Measurements from ENCODE around the gene TAS2R38.

The TAS2R38 gene

DNA sequence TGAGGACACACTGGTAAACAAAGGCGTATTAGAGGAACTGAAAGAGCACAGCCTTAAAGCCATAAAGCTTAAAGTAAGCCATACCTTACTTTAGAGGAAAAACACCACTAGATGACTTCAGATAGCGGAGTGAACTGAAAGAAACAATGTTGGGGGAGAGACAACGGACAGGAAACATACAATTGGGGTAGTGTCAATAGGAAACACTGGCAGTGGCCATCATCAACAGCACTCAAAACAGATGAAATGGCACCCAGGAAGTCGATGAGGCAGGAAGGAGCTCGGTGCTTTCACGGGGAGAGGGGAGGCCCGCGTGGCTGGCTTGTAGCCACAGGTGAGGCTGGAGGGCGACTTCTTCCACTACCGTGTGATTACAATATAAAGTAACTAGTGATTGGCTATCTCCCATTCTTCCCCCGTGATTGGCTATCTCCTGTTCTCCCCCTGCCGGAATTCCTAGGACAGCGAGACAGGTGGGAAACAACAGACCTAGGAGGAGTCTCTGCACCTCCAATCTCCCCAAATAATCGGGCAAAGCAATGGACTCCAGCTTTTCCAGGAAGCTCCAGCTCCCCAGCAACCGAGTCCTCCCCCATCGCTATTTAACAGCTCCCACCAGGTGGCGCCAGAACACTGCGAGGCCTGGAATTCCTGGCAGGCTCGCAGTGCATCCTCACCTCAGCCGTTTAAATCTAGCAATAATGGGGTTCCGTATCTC is 2.4 kb upstream of the TAS2R38 start:
- DNase-seq, result no peak

DNA sequence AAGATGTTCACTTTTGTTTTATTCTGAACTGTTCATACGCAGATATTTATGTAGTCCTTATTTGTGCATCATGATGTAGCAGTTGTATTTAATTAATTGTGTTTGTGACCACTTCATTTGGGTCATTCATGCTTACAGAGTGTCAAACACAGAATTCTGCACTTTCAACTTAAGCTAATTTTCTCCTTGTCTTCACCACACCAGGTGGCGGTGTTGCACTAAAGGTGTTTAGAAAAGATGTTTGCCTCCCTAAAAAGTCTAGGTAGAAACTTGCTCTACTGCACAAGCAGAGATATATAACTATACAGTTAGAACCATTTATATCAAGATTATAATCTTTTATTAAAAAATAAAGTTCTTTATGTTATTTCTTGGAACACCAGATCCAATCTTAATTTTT is 1.3 kb upstream of the TAS2R38 start:
- no peak for DNase-seq

DNA sequence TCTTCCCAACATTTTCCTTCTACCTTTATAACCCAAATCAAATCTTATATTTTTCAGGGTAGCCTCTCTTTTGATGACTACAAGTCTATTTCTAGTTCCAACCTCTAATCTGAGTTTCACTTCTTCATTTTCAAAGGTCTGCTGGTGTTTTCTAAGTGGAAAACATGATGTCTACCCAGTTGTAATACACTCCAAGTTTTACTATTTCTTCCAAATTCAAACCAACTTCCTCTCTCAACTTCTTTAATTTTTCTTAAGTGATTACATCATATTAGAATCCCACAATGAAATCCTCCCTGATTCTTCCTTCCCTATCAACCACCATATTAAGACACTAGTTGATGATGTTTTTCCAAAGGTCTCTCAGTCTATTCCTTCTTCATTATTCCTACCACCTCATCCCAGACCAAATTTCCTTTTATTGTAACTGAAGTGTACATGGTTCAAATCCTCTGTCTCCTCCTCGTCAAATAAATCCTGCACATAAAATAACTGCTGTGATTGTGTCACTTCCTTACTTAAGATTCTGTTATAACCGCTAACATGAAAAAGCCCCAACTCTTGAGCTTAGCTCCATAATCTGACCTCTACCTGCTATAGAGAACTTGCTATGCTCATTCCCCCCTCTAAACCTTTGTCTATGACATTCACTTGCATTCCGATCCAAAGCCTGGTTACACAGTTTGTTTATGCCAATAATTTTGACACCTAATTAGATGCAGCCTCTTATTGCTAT is 12.7 kb downstream of the TAS2R38 start:
- DNase-seq, result no peak

DNA sequence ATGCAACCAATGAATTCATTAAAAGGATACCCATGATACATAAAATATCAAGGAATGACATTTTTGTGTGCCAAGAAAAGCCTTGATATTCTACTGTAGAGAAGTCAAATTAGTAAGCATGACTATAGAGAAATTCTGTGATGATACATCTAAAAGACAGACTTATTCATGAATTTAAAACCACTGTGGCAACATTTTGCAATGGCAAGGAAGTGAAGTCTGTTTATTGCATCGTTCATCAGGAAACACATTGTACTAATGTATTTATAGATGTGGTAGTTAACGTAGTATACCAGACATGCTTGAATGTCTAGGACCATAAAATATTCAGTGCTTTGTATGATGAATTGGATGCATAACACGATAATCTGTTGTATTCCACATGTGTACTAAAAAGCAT is 17.5 kb downstream of the TAS2R38 start:
- DNase-seq, result no peak

DNA sequence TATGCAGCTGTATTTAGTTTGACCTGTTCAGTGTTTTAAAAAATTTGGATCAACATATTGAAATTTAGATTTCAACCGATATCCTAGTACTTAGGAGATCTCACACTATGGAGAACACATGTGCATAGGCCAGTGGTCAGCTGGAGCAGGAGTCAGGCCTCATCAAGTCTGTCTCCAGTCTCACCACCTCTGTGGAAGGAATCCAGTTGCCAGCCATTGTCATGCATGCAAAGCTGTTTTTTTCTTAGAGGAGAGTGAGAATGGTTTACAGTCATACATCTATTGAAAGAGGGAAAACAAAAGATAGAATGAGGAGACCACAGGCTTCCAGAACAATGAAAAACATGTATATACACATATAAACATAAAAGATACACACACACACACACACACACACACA is 19.2 kb downstream of the TAS2R38 start:
- no peak for DNase-seq

DNA sequence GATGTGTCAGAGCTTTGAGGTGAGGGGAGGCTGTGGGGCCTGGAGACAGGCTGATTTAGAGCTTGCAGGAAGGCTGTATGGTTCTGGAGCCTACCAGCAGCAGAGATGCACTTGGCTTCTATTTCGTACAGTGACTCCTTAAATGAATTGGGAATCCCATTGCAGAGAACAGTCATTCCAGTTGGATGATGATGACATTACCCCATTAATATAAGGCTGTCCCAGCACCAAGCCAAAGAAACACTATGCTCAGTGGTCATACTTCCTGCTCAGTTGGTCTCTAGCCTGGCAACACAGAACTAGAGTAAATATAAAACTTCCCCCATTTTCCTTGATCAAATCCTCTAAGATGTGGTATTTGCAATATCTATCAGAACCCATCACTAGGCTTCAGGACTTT is 21.1 kb downstream of the TAS2R38 start:
- no peak for DNase-seq

DNA sequence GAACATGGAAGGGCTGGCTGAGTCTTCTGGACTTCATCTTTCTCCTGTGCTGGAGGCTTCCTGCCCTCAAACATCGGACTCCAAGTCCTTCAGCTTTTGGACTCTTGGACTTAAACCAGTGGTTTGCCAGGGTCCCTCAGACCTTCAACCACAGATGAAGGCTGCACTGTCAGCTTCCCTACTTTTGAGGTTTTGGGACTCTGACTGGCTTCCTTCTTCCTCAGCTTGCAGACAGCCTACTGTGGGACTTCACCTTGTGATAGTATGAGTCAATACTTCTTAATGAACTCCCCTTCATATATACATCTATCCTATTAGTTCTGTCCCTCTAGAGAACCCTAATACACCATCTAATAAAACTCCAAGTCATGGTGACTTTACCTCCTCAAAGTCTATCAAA is 22.8 kb downstream of the TAS2R38 start:
- DNase-seq, result no peak

DNA sequence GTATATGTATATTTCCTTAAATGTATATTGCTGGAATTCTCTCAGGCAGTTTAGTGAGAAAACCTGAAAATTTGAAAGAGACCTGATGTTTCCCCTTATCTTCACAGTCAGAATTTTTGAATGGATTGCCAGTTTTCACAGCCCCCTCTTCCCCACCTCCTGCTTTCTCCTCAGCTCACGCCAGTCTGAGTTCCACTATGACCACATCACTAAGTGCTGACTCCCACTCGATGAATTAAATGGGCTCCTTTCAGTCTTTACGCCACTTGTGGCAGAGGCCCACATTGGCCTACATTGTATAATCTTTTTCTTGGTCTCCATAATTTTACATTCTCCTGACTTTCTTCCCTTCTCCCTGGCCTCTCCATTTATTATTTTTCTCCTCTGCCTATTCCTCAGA is 23.7 kb downstream of the TAS2R38 start:
- no peak for DNase-seq

DNA sequence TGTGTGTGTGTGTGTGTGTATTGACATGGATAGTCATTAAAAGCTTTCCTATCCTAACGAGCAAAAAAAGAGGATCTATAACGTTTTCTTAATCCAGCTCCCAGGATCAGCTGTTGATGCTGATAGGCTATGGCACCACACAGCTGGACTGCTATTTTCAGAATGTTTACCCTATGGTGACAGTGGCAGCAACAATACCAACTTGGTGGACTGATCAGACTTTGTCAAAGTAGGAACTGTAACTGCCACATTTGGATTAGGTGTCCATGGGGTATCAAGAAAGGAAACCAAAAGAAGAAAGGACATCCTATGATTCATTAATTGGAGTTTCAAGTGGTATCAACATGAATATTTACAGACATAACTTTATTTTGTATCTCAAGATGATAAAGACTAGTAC is 24.1 kb downstream of the TAS2R38 start:
- DNase-seq, result no peak

DNA sequence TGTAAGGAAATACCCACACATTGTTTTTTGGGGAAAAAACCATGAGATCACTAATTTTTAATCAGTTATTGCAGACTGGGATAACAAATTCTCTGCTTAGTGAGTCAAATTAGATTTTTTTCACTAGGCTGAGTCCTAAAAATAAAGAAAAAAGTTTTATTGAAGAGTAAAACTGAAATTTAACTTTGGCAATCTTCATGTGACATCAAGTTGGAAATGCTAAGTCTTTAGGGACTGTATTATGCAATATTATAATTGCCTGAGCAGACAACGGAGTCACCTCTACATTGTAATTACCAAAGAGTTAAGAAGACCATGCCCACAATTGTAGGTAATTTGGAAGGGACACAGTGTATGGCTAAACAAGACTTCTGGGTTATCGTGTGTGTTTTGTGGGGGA is 24.6 kb downstream of the TAS2R38 start:
- no peak for DNase-seq

DNA sequence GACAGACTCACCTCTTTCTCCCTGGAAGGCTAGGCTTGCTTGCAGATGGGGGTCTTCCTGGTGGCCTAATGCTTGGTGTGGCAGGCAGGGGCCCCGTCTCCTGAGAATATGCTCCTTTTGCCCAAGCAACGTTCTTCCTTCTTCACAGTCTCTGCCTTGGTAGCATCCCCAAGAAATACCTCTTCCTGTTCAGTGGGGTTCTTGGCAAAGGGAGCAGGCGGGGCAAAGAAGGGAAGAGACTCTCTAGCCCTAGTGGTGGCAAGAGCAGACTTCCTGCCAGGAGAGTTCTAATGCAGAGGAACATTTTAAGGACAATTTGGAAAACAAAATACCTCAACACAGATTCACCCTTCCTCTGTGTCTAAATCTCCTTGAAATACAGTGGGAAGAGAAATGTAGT is 26.8 kb downstream of the TAS2R38 start, which contains the start of gene CLEC5A:
CLEC5A (minus strand) TSS at position 179 of the 400 bp plus-strand sequence. CDS start 682 bp downstream, outside the sequence.
- DNase-seq, result no peak

DNA sequence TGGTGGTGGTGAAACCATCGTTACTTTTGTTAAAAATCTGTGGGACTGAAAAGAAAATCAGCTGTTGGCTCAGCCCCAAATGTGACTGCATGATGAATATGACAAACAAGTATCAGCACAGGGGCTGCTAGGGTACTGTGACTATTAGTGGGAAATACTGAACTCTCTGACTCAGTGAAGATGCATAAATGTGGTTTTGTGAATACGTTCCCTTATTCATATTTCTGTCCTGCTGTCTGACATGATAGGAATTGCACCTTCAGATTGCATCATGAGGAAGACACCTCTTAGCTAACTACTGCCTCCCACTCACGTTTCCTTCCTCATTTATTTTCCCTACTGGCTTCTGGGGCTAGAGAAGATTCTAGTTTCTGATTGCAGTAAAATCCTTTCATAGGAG is 28.2 kb downstream of the TAS2R38 start:
- no peak for DNase-seq

DNA sequence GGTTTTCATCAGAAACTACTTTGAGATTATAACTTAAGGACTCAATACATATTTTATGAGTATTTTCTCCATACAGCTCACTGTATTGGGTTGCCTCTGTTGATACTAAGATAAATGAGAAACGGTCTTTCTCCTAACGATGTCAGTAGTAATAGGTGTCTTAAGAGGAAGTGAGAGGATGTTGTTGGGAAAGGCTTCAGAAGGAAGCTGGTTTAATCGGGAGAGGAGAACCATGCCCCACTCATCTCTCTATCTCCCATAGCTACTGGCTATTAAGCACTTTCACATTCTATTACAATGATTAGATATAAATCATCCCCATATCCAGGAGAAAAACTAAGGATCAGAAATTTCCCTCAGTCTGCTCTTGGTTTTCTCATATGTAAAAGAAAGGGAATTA is 28.8 kb downstream of the TAS2R38 start:
- DNase-seq, result no peak

DNA sequence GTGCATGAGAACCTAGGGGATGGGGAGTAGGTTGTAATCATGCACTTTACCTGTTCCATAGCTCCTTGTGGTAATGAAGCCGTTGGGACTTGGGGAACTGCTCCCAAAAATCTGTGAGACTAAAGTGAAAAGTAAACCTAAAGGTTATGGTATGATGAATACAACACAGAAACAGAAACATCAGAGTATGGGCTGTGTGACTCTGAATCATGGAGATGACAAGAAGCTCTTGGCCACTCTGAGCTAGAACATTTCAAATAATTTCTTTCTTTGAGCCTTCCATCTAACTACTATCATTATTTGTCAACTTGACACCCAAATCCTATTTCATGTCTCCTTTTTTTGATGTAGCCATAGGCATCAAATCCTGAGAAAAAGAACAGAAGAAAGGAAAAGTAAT is 29.7 kb downstream of the TAS2R38 start:
- DNase-seq, result no peak

DNA sequence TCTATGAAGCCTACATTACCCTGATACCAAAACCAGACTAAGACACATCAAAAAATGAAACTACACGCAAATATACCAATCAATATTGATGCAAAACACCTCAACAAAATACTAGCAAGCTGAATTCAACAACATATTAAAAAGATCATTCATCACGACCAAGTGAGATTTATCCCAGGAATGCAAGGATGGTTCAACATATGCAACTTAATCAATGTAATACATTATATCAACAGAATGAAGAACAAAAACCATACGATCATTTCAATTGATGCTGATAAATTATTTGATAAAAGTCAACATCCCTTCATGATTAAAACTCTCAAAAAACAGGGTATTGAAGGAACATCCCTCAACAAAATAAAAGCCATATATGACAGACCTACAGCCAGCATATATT is 32.5 kb downstream of the TAS2R38 start:
- no peak for DNase-seq

DNA sequence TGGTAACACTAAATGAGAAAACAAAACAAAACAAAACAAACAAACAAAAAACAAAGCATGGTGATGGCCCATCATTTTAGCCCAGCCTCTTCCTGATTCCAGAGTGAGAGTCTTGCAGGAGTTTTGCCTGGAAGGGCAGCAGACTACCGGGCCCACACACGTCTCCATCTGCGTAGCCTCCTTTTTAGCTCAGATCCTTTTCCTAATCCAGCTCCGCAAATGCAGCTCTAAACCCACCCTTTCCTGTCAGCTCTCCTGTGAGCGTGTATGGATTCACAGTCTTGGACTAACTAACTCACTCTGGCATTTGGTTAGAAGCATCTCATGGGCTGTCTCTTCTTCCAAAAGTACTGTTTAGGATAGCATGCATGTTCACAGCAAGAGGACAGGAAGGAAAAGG is 43.4 kb downstream of the TAS2R38 start:
- no peak for DNase-seq

DNA sequence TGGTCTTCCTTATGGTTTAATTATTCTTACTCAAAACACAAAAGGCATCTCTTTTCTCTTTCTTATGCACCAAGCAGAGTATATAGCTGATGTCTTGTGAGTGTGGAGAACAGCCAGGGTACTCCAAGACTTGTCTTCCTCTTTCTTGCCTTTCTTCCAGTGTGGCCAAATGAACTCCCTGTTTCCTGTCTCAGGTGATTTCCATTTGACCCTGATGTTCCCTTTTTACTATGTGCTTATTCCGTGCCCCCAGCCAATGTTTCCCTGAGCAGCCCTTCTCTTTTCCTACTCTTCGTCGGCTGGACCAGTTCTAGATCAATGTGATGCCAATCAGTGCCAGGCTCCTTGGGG is 44.8 kb downstream of the TAS2R38 start:
- no peak for DNase-seq

DNA sequence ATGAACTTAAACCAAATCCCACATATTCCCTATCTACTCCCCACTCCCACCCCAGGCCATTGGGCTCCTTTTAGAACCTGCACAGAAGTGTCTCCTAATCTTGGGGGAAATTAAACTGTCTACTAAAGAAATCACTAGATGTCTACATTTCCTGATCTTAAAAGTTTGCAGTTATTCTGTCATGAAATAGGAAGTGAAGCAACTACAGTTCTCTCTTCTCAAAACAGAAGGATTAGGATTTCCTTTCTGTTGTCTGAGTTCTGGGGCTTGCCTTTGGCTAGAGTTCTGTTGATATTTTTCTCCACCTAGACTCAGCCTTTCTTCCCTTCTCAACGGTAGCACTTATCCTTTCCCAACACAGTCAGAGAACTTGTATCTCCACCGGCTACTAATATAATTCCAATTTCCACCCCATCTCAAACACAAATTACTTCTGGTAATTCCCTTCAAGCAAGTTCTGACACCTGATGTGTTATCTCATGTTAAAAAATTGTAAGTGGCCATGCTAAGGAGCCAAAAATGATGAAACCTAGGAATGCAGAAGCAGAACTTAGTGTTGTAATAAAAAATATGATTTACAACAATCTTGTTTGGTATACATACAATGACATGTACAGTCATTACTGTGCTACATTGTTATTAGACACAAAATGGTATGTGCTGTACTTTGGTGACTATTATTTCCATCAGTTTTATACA is 45.3 kb downstream of the TAS2R38 start:
- no peak for DNase-seq
